HepG2 (cell line): ENCODE results near the gene NUDT3. TPM values are rescaled to one million over a fixed set of nuclear protein-coding genes. Genes with fewer than 3 reads are reported as not detected.

ENCODE experiments used
- CEBPB ChIP-seq: IDR thresholded peaks from 2 replicates; pipeline ENCODE4 v1.6.1; 2011; ENCODE audit warnings: low read depth, low read length, improper control_type of control experiment, borderline replicate concordance
- FOSL2 ChIP-seq: sonication (generic); formaldehyde crosslinking; IDR thresholded peaks from 2 replicates; pipeline ENCODE4 v1.4.0; 2020; ENCODE audit warnings: missing genetic modification reagents
- HNF4G ChIP-seq, 2 experiments: sonication (generic) in 1 of 2; formaldehyde crosslinking in 1 of 2; IDR thresholded peaks; 2 replicates each; pipeline versions ENCODE4 v1.4.0 to v1.6.1; 2011 to 2020; ENCODE audit warnings: borderline replicate concordance in 2 of 2, low read depth in 2 of 2, mild to moderate bottlenecking in 2 of 2, low read length in 1 of 2, missing genetic modification reagents in 1 of 2, moderate library complexity in 1 of 2
- KLF13 ChIP-seq: sonication (generic); formaldehyde crosslinking; IDR thresholded peaks from 2 replicates; pipeline ENCODE4 v1.4.0; 2020; ENCODE audit warnings: mild to moderate bottlenecking, missing genetic modification reagents
- XBP1 ChIP-seq: sonication (generic); formaldehyde crosslinking; IDR thresholded peaks from 2 replicates; pipeline ENCODE4 v1.5.0; 2020; ENCODE audit warnings: missing genetic modification reagents
- ZBTB34 ChIP-seq: sonication (generic); formaldehyde crosslinking; IDR thresholded peaks from 2 replicates; pipeline ENCODE4 v1.8.0; 2022; ENCODE audit warnings: mild to moderate bottlenecking, missing genetic modification reagents
- ZNF136 ChIP-seq: sonication (generic); formaldehyde crosslinking; IDR thresholded peaks from 2 replicates; pipeline ENCODE4 v1.8.1; 2022; ENCODE audit warnings: low read depth, mild to moderate bottlenecking, moderate library complexity, missing genetic modification reagents
- ZNF235 ChIP-seq: sonication (generic); formaldehyde crosslinking; IDR thresholded peaks from 2 replicates; pipeline ENCODE4 v1.8.1; 2023; ENCODE audit warnings: mild to moderate bottlenecking, missing genetic modification reagents, borderline replicate concordance
- ZNF567 ChIP-seq: sonication (generic); formaldehyde crosslinking; IDR thresholded peaks from 2 replicates; pipeline ENCODE4 v1.8.1; 2023; ENCODE audit warnings: mild to moderate bottlenecking, missing genetic modification reagents, borderline replicate concordance
- ZNF776 ChIP-seq: sonication (generic); formaldehyde crosslinking; IDR thresholded peaks from 2 replicates; pipeline ENCODE4 v1.4.0; 2020; ENCODE audit warnings: mild to moderate bottlenecking, missing genetic modification reagents
- polyA plus RNA-seq, 8 experiments: library from polyadenylated mRNA; depleted of rRNA in 3 of 8; stranded (reverse) in 7 of 8; unstranded in 1 of 8; fragments of >200 nt; fragmentation: Illumina TruSeq in 4 of 8; extraction: Trizol in 4 of 8; gene quantifications; 2 replicates each; pipeline versions ENCODE4 v1.2.1 to v1.2.3, GENCODE V29; 2011 to 2016; ENCODE audit warnings: low read depth in 4 of 8, missing spikeins in 1 of 8, mixed read lengths in 1 of 8; ENCODE audit not compliant: insufficient read depth in 1 of 8
- total RNA-seq, 5 experiments: library from RNA; depleted of rRNA; stranded (reverse); fragments of >200 nt; fragmentation: Illumina TruSeq; extraction: Trizol; gene quantifications; 2 replicates each; pipeline ENCODE4 v1.2.3, GENCODE V29; 2016; ENCODE audit warnings: low read depth in 1 of 5

NUDT3 gene
- total and polyA plus RNA-seq, 2 of the 13 experiments (the other 11 are each of a cell fraction or from before 2014, with no cell fraction given): 20.2 to 20.6 TPM

DNA sequence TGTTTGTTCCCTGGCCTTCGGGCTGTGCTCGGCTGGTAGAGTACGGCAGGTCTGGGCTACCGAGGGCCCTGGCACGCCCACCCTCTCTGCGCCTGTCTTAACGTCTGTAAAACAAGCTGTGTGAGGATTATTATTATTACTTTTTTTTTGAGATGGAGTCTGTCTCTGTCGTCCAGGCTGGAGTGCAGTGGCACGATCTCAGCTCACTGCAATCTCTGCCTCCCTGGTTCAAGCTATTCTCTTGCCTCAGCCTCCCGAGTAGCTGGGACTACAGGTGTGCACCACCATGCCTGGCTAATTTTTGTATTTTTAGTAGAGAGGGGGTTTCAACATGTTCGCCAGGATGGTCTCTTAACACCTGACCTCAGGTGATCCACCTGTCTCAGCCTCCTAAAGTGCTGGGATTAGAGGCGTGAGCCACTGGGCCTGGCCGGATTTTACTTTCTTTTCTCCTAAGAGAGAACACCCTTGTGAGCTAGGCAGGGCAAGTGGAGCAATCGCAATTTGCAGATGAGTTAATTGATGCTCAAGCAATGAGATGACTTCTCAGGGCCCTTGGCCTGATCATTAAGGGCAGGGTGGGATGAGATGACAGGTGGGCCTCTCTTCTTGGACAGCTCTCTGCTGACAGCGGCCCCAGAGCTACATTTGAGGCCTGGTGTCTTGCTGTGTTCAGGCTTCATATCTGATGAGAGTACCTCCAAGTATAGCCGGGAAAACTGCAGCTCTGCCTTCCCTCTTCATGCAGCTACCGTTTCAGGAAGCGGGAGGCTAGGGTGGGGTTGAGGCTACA lies 142.8 kb downstream of the NUDT3 start (continued):
- TF ChIP-seq XBP1 (CRISPR knock-in tag) (no peak), ZBTB34 (CRISPR knock-in tag) (no peak), KLF13 (no peak), HNF4G (IDR thresholded peaks at IDR 0.05; ENCODE audit: borderline replicate concordance, low read depth, low read length) (no peak), HNF4G (CRISPR knock-in tag; IDR thresholded peaks at IDR 0.05; ENCODE audit: borderline replicate concordance, low read depth) (0 out of 2 replicates have a peak, but pooled peaks have one; percentile 55), FOSL2 (CRISPR knock-in tag) (no peak), ZNF776 (CRISPR knock-in tag) (peak; percentile 37), ZNF567 (peak; percentile 21; the same call in 1 of the 2 replicates), CEBPB (no peak), ZNF136 (CRISPR knock-in tag) (no peak), ZNF235 (0 out of 2 replicates have a peak, but pooled peaks have one; percentile 25)
